ENCODE measurements around the gene RARA.

Gene RARA

DNA sequence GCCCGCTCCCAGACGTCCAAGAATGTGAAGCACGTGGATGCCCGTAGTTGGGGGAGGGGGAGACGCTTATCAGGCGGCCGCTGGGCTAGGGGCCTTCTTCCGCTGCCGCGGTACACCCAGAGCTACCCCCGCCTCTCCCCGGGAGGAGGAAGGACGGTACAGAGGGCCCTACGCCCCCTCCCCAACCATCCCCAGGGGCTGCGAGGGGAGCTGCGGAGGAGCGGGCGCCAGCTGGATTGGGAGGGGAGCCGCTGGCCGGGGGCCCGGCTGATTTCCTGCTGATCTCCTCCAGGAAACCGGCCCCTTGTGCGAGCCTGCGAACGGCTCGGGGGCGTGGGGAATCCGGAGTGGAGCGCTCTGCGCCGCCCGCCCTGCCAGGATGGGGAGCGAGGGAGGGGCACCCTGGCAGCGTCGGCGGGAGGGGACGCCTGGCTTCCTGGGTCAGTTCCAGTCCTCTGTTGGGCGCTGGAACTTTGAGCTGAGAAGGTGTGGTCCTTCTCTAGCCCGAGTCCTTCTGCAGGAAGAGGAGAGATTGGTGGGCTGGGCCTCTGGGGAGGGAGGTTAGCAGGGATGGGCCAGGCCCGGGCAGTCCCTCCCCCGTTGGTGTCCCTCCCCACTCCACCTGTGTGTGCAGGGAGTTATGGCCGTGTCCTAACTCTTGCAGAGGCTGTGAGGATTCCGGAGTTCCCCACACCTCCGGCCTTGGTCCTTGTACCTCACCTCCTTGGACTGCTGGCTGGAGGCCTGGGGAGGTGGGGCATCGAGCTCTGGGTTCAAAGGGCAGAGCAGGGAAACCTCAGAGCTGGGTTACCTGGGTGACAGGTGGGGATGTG is 36.4 kb downstream of the RARA start:
- Histone ChIP-seq H4K20me1 (ENCODE audit: insufficient read depth, low read length, poor library complexity, severe bottlenecking) (no peaks in the 10 kb centered on the region), H3K9ac (ENCODE audit: low read depth, low read length, poor library complexity, severe bottlenecking) (peak overlapping the region; percentile 73), H3K4me3 (ENCODE audit: low read length, poor library complexity, severe bottlenecking) (peak overlapping the region; percentile 73), H3K36me3 (ENCODE audit: insufficient read depth, low read length) (peaks cover 15% of the 10 kb centered on the region; the same call in 1 of the 2 replicates), H3K9me2 (replicated peaks; ENCODE audit: low read depth, low read length) (no peaks in the 10 kb centered on the region), H3K4me2 (ENCODE audit: low read depth, low read length, poor library complexity, severe bottlenecking) (peak overlapping the region; percentile 84), H3K4me1 (ENCODE audit: insufficient read depth, low read length, poor library complexity, severe bottlenecking) (peaks cover 64% of the 10 kb centered on the region), H3K79me2 (ENCODE audit: insufficient read depth, low read length) (peaks cover 89% of the 10 kb centered on the region), H3K27me3 (ENCODE audit: insufficient read depth, low read length, poor library complexity, severe bottlenecking) (no peaks in the 10 kb centered on the region), H2AFZ (ENCODE audit: low read length) (peak overlapping the region; percentile 7; the same call in 1 of the 2 replicates), H3K9me3 (ENCODE audit: insufficient read depth, low read depth, low read length) (no peaks in the 10 kb centered on the region), H3F3A (ENCODE audit: low read depth) (0 out of 2 replicates have a peak, but pooled peaks cover 2% of the 10 kb centered on the region)
- no peak for TF ChIP-seq EZH2phosphoT487 (IDR thresholded peaks at IDR 0.05; ENCODE audit: borderline replicate concordance)
- TF ChIP-seq, protein P1, sequence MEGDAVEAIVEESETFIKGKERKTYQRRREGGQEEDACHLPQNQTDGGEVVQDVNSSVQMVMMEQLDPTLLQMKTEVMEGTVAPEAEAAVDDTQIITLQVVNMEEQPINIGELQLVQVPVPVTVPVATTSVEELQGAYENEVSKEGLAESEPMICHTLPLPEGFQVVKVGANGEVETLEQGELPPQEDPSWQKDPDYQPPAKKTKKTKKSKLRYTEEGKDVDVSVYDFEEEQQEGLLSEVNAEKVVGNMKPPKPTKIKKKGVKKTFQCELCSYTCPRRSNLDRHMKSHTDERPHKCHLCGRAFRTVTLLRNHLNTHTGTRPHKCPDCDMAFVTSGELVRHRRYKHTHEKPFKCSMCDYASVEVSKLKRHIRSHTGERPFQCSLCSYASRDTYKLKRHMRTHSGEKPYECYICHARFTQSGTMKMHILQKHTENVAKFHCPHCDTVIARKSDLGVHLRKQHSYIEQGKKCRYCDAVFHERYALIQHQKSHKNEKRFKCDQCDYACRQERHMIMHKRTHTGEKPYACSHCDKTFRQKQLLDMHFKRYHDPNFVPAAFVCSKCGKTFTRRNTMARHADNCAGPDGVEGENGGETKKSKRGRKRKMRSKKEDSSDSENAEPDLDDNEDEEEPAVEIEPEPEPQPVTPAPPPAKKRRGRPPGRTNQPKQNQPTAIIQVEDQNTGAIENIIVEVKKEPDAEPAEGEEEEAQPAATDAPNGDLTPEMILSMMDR (conservative IDR thresholded peaks at IDR 0.05; ENCODE audit: low read length) = no peak

DNA sequence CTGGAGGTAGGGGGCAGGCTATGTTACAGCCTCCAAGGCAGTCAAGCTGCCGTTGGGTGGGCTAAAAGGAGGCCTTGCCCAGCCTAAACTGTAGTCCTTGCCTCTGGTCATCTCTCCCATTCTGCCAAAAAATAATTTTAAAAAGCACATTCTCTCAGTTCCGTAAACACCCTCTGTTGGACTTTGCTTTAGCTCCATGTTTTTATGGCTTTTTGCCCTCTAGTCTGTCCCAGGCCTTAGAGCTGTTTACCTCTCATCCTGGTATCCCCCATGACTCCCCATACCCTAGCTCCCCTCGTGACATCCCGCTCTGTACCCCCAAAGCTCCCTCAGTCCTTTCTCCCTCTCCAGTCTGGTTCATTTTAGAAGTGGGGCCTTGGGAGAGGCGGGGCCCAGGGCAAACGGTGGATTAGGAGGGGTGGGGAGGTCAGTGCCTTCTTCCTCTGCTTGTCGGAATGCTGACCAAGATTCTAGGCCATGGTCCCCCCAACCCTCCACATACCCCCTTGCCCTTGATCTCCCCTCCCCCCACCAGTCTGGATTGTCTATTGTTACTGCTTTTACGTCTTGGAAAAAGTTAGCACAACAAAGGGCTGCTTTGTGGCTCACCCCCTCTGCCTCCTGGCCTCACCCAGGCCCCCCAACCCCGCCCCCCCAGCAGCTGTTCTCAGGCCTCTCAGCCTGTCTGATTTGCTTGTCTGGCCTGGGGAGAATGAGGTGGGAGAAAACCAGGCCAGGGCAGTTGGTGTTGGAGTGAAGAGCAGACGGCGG is 37.2 kb downstream of the RARA start:
- H3K27me3 ChIP-seq (ENCODE audit: insufficient read depth, low read length, poor library complexity, severe bottlenecking) = no peaks in the 10 kb centered on the region
- no peaks in the 10 kb centered on the region for H3K9me3 ChIP-seq (ENCODE audit: insufficient read depth, low read depth, low read length)
- H3K79me2 ChIP-seq (ENCODE audit: insufficient read depth, low read length) = peaks cover 81% of the 10 kb centered on the region
- peaks cover 15% of the 10 kb centered on the region; the same call in 1 of the 2 replicates for H3K36me3 ChIP-seq (ENCODE audit: insufficient read depth, low read length)
- no peaks in the 10 kb centered on the region for H3K9me2 ChIP-seq (replicated peaks; ENCODE audit: low read depth, low read length)
- peak overlapping the region; percentile 73 for H3K4me3 ChIP-seq (ENCODE audit: low read length, poor library complexity, severe bottlenecking)
- H3K4me1 ChIP-seq (ENCODE audit: insufficient read depth, low read length, poor library complexity, severe bottlenecking) = peaks cover 56% of the 10 kb centered on the region
- H3K9ac ChIP-seq (ENCODE audit: low read depth, low read length, poor library complexity, severe bottlenecking) = peak overlapping the region; percentile 73
- H3K4me2 ChIP-seq (ENCODE audit: low read depth, low read length, poor library complexity, severe bottlenecking) = peak overlapping the region; percentile 84
- H3F3A ChIP-seq (ENCODE audit: low read depth) = no peaks in the 10 kb centered on the region
- H2AFZ ChIP-seq (ENCODE audit: low read length) = no peak overlapping the region
- TF ChIP-seq, protein P1 (conservative IDR thresholded peaks at IDR 0.05; ENCODE audit: low read length) = no peak
- no peak for TF ChIP-seq EZH2phosphoT487 (IDR thresholded peaks at IDR 0.05; ENCODE audit: borderline replicate concordance)
- no peaks in the 10 kb centered on the region for H4K20me1 ChIP-seq (ENCODE audit: insufficient read depth, low read length, poor library complexity, severe bottlenecking)

DNA sequence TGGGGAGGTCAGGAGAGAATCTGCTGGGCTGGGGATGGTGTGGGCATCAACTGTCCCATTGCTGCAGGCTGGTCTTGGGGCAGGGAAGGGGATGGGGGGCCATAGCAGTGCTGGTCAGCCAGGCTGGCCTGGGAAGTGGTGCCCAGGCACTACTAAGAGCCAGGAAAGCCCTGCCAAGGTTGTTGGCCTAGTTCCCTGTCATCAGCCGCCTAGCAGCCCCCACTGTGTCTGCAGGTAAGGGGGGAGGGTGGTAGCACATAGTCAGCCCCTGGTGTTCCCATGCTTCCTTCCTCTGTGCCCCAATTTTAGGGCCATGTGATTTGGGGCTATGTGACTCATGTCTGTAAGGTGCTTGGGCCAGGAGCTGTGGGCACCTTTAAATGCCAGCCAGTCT is 37.8 kb downstream of the RARA start:
- H3K9me3 ChIP-seq (ENCODE audit: insufficient read depth, low read depth, low read length) = no peaks in the 10 kb centered on the region
- peaks cover 56% of the 10 kb centered on the region for H3K4me1 ChIP-seq (ENCODE audit: insufficient read depth, low read length, poor library complexity, severe bottlenecking)
- H3K4me3 ChIP-seq (ENCODE audit: low read length, poor library complexity, severe bottlenecking) = peak overlapping the region; percentile 72
- H3F3A ChIP-seq (ENCODE audit: low read depth) = no peaks in the 10 kb centered on the region
- TF ChIP-seq EZH2phosphoT487 (IDR thresholded peaks at IDR 0.05; ENCODE audit: borderline replicate concordance) = no peak
- TF ChIP-seq, protein P1 (conservative IDR thresholded peaks at IDR 0.05; ENCODE audit: low read length) = no peak
- no peaks in the 10 kb centered on the region for H3K9me2 ChIP-seq (replicated peaks; ENCODE audit: low read depth, low read length)
- peak overlapping the region; percentile 73 for H3K9ac ChIP-seq (ENCODE audit: low read depth, low read length, poor library complexity, severe bottlenecking)
- H3K79me2 ChIP-seq (ENCODE audit: insufficient read depth, low read length) = peaks cover 75% of the 10 kb centered on the region
- H3K36me3 ChIP-seq (ENCODE audit: insufficient read depth, low read length) = peaks cover 17% of the 10 kb centered on the region; the same call in 1 of the 2 replicates
- no peaks in the 10 kb centered on the region for H4K20me1 ChIP-seq (ENCODE audit: insufficient read depth, low read length, poor library complexity, severe bottlenecking)
- no peak overlapping the region for H2AFZ ChIP-seq (ENCODE audit: low read length)
- H3K27me3 ChIP-seq (ENCODE audit: insufficient read depth, low read length, poor library complexity, severe bottlenecking) = no peaks in the 10 kb centered on the region
- H3K4me2 ChIP-seq (ENCODE audit: low read depth, low read length, poor library complexity, severe bottlenecking) = peak overlapping the region; percentile 84
